Right lobe of liver (tissue), 6 donors: ENCODE data around the gene SEC31A. TPM values are rescaled to one million over a fixed set of nuclear protein-coding genes. Genes with fewer than 3 reads are reported as not detected.

Experiments
- ATAC-seq, 4 donors: fragments of 200-7000 bp; cut with Tn5 transposase; one replicate each; pipeline ENCODE4 v1.9.1; 2020; ENCODE audit warnings: mild to moderate bottlenecking in 4 of 4, moderate library complexity in 4 of 4
- DNase-seq, 3 donors: peaks; one replicate each; pipeline ENCODE4 v3.0.0-alpha.2; 2020
- H3K27ac ChIP-seq, 3 donors: fragments of 200-600 bp; one replicate each; pipeline ENCODE4 v1.8.0; 2022
- H3K27me3 ChIP-seq, 2 donors: fragments of 200-600 bp; one replicate each; pipeline ENCODE4 v1.8.0; 2022
- H3K36me3 ChIP-seq, 4 donors: fragments of 200-600 bp; sonication (generic) in 1 of 4; one replicate each; pipeline versions ENCODE4 v1.5.1 to v1.8.0; 2017 to 2022; ENCODE audit warnings: control low read depth in 1 of 4
- H3K4me1 ChIP-seq, 4 donors: fragments of 200-600 bp; sonication (generic) in 1 of 4; one replicate each; pipeline versions ENCODE4 v1.5.1 to v1.8.0; 2017 to 2022; ENCODE audit warnings: control low read depth in 1 of 4
- H3K4me3 ChIP-seq, 3 donors: fragments of 200-600 bp; one replicate each; pipeline ENCODE4 v1.8.0; 2022
- H3K9me3 ChIP-seq, 4 donors: fragments of 200-600 bp; sonication (generic) in 1 of 4; one replicate each; pipeline versions ENCODE4 v1.5.1 to v1.8.0; 2017 to 2022; ENCODE audit warnings: control low read depth in 1 of 4
- POLR2A ChIP-seq: fragments of 450-650 bp; IDR thresholded peaks from one replicate; pipeline ENCODE4 v1.6.1; 2017; ENCODE audit warnings: antibody characterized with exemption, mild to moderate bottlenecking
- WGBS: methylation state at CpG from one replicate; pipeline ENCODE4 v1.1.6; 2018; ENCODE audit warnings: low coverage, low lambda C conversion rate; ENCODE audit not compliant: insufficient coverage; ENCODE audit errors: missing lambda C conversion rate; 5-methylcytosine and 5-hydroxymethylcytosine counted together
- intact Hi-C, 2 donors: fragments of 100-400 bp; cut with DNase I; formaldehyde crosslinking; loops; one replicate each; pipeline versions ENCODE4 v1.11.2 to v1.14.1; 2022
- total RNA-seq, 6 experiments: library from RNA; depleted of rRNA in 2 of 6; stranded (reverse); fragments of >200 nt in 2 of 6; fragmentation: NEBNext Ultra II Directional in 3 of 6; extraction: Animal tissue kit (Norgen Biotek cat#: 25700) in 3 of 6; gene quantifications; one replicate each; pipeline versions ENCODE4 v1.1.0 to v1.2.4, GENCODE V29; 2016 to 2023
- TF ChIP-seq, protein P1 (sequence below), 4 donors: fragments of 200-600 bp in 3 of 4; fragments of 450-650 bp in 1 of 4; IDR thresholded peaks; one replicate each; pipeline versions ENCODE4 v1.5.1 to v1.8.0; 2016 to 2022; ENCODE audit warnings: antibody characterized with exemption in 4 of 4, mild to moderate bottlenecking in 2 of 4
- donor health status: DM: no; HTN: yes; CAD: no.
- donor health status: DM: no; HTN: no; CAD: no.
- donor health status: DM: no; HTN: no; CAD: no.
- donor health status: DM: no; HTN: yes; CAD: no.
- donor health status: DM: no; HTN: yes; CAD: no.

The SEC31A gene
- total RNA-seq, 6 experiments from 2014 or later: 117 to 161 (median 128) TPM

DNA sequence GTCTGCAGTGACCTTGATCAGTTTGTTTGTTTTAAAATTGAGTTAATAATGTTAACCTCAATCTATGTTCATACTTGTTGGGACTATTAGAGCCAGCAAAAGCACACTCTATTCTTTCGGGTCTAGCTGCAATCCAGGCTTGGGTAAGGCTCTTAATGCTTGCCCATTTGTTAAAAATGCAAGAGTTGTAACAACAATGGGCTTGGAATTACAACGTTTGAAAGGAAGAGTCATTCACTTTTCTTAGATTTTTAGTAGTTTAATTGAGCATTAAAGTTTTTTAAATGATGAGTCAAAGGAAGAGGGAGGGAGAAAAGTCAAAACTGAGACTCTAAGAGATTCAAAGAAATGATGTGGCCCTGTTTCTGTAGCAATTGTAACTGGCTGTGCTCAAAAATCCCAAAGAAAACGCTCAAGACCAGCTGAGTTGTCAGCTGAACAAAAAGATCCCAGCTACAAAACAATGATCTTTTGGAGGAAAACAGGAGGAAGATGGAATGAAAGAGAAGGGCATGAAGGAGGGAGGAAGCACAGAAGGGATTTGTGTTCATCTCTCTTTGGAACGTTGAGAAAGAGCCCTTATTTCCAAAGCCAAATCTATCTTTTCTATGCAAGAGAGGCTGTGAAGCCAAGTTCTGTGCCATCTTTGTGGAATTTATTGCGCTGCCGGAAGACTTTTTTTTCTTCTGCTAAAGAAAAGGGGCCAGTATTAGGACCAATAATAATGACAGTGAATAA lies 97.9 kb downstream of the SEC31A start:
- Histone ChIP-seq H3K36me3 (no peaks in the 10 kb centered on the region), H3K27me3 (no peaks in the 10 kb centered on the region), H3K9me3 (no peaks in the 10 kb centered on the region), H3K27ac (no peak overlapping the region), H3K4me1 (peaks cover 0 to 7% (median 3%) of the 10 kb centered on the region in 4 donors), H3K4me3 (no peak overlapping the region)
- DNase-seq (no peak), ATAC-seq (no peak)
- 49% methylated on average over 6 of the region's 6 CpGs for WGBS
- no peak for TF ChIP-seq POLR2A
- TF ChIP-seq, protein P1, sequence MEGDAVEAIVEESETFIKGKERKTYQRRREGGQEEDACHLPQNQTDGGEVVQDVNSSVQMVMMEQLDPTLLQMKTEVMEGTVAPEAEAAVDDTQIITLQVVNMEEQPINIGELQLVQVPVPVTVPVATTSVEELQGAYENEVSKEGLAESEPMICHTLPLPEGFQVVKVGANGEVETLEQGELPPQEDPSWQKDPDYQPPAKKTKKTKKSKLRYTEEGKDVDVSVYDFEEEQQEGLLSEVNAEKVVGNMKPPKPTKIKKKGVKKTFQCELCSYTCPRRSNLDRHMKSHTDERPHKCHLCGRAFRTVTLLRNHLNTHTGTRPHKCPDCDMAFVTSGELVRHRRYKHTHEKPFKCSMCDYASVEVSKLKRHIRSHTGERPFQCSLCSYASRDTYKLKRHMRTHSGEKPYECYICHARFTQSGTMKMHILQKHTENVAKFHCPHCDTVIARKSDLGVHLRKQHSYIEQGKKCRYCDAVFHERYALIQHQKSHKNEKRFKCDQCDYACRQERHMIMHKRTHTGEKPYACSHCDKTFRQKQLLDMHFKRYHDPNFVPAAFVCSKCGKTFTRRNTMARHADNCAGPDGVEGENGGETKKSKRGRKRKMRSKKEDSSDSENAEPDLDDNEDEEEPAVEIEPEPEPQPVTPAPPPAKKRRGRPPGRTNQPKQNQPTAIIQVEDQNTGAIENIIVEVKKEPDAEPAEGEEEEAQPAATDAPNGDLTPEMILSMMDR (IDR thresholded peaks at IDR 0.05): no peak
- intact Hi-C loops: no loop called here

DNA sequence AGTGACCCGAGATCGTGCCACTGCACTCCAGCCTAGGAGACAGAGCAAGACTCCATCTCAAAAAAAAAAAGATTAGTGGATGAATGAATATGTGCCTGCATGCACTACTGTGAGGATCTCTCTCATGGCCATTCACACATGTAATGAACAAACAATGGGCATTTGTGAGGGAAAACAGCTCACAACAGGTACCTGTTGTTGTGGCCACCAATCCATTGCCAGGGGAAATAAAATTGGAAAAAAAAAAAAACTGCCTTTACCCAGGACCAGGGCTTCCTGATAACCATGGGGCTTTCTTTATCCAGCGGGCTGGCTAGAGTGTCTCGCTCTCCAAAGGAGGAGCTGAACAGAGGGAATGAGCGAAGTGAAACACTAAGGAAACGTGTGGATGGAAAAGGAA lies 99.8 kb downstream of the SEC31A start:
- intact Hi-C loops: no loop called here
- H3K27me3 ChIP-seq: no peaks in the 10 kb centered on the region
- no peak for TF ChIP-seq POLR2A
- TF ChIP-seq, protein P1 (IDR thresholded peaks at IDR 0.05): no peak
- ATAC-seq (no peak), DNase-seq (no peak)
- H3K4me1 ChIP-seq: no peaks in the 10 kb centered on the region
- no peak overlapping the region for H3K4me3 ChIP-seq
- H3K36me3 ChIP-seq: no peaks in the 10 kb centered on the region
- WGBS: 75% methylated on average over 6 of the region's 6 CpGs
- H3K27ac ChIP-seq: no peak overlapping the region
- H3K9me3 ChIP-seq: no peaks in the 10 kb centered on the region

DNA sequence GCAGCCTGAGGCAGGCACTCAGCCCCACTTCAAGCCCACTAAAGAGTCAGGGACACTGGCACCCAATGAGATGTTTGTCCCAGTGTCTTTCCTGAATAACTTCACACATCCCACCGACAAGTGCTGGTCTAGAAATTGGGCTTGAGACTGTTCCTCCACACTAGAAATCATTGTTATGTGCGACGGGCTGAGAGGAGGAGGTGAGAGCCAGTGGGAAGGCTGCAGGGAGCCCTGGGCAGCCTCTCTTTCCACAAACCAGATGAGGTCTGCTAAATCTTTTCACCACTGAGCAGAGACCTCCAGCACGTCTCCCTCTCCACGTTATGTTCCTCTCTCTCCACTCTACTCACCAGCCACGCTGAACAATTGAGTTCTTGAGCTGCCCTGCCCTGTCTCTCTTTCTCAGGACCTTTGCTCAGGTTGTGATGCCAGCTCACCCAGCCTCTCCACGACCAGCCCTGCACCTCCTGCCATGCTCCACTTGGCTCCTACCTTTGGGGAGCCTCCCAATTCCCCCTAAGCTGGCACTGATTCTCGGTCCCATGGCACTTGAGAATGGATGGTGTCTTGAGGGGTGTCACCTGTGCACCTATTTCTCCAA lies 100.8 kb downstream of the SEC31A start:
- WGBS: 66% methylated on average over 8 of the region's 8 CpGs

DNA sequence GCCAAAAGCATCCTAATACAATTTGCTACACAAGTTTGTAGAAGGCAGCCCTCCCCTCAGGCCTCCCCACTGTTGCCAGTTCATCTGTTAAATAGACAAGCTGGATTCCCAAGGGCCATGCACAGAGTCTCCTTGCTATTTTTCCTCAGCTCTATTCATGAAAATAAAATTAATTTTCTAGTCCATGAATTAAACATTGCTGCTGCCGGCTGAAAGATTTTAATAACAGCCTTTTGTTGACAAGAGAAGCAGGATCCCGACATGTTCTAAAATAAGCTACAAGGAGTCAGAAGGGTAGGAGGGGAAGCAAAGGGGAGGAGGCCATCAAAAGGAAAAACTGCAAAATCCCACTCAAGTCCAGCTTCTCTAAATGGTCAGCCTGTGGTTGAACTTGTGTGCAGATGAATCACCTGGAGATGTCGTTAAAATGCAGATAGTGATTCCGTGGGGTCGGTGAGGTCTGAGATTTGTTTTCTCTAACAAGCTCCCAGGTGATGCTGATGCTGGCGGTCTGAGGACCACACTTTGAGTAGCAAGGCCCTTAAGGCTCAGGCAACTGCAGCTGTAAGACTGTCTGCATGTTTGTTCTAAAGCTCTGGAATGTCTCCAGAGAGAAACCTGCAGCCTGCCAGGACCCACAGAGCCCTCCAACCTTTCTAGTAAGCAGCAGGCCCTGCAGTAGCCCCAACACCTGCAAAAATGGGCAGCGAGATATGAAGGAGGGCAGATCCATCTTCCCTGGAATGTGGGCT lies 101.8 kb downstream of the SEC31A start:
- no peaks in the 10 kb centered on the region for H3K4me1 ChIP-seq
- no peak overlapping the region for H3K4me3 ChIP-seq
- H3K9me3 ChIP-seq: no peaks in the 10 kb centered on the region
- 53% methylated on average over 3 of the region's 7 CpGs for WGBS
- DNase-seq (no peak), ATAC-seq (no peak)
- H3K27ac ChIP-seq: no peak overlapping the region
- no peaks in the 10 kb centered on the region for H3K36me3 ChIP-seq
- no peaks in the 10 kb centered on the region for H3K27me3 ChIP-seq
- intact Hi-C loops: no loop called here
- no peak for TF ChIP-seq POLR2A
- TF ChIP-seq, protein P1 (IDR thresholded peaks at IDR 0.05): no peak

More for the DNA sequence above, 100.8 kb downstream of the SEC31A start:
- no peak for DNase-seq
- Histone ChIP-seq H3K9me3 (no peaks in the 10 kb centered on the region), H3K27ac (no peak overlapping the region), H3K4me3 (no peak overlapping the region), H3K4me1 (no peaks in the 10 kb centered on the region), H3K27me3 (no peaks in the 10 kb centered on the region), H3K36me3 (no peaks in the 10 kb centered on the region)
- TF ChIP-seq, protein P1 (IDR thresholded peaks at IDR 0.05): no peak
- TF ChIP-seq POLR2A: no peak
- ATAC-seq: no peak
- intact Hi-C loops: no loop called here
